H9 (cell line): Measurements from ENCODE around the gene TDRD9. TPM values are rescaled to one million over a fixed set of nuclear protein-coding genes. Genes with fewer than 3 reads are reported as not detected.
A peak's percentile ranks its signal among the peaks of the same experiment; 100 is the strongest.

Source experiments
- DNase-seq: peaks from one replicate; pipeline ENCODE4 v3.0.0-alpha.2; 2017
- H2AFZ ChIP-seq: one replicate; pipeline ENCODE4 v1.6.1; 2013; ENCODE audit warnings: mild to moderate bottlenecking, low read length, control low read depth, moderate library complexity
- H2AK5ac ChIP-seq: 2 replicates; pipeline ENCODE4 v1.6.1; 2013; ENCODE audit warnings: low read length, control low read depth, mixed read lengths; ENCODE audit not compliant: insufficient read length
- H2BK120ac ChIP-seq: one replicate; pipeline ENCODE4 v1.6.1; 2013; ENCODE audit warnings: low read depth, mild to moderate bottlenecking, low read length, control low read depth, inconsistent platforms; ENCODE audit not compliant: poor library complexity, severe bottlenecking
- H2BK12ac ChIP-seq: 2 replicates; pipeline ENCODE4 v1.6.1; 2013; ENCODE audit warnings: low read length, control low read depth, mixed read lengths, low read depth; ENCODE audit not compliant: insufficient read length
- H2BK15ac ChIP-seq: 2 replicates; pipeline ENCODE4 v1.6.1; 2013; ENCODE audit warnings: low read depth, low read length, control low read depth
- H2BK20ac ChIP-seq: one replicate; pipeline ENCODE4 v1.6.1; 2013; ENCODE audit warnings: low read depth, mild to moderate bottlenecking, low read length, control low read depth, inconsistent platforms; ENCODE audit not compliant: poor library complexity, severe bottlenecking
- H2BK5ac ChIP-seq: 2 replicates; pipeline ENCODE4 v1.6.1; 2013; ENCODE audit warnings: low read length, control low read depth, mixed read lengths; ENCODE audit not compliant: insufficient read length
- H3K14ac ChIP-seq: 2 replicates; pipeline ENCODE4 v1.6.1; 2013; ENCODE audit warnings: low read length, control low read depth; ENCODE audit not compliant: insufficient read depth
- H3K18ac ChIP-seq: 2 replicates; pipeline ENCODE4 v1.6.1; 2013; ENCODE audit warnings: low read depth, mild to moderate bottlenecking, mixed read lengths, low read length, control low read depth; ENCODE audit not compliant: insufficient read length
- H3K23ac ChIP-seq: 2 replicates; pipeline ENCODE4 v1.6.1; 2013; ENCODE audit warnings: low read length, control low read depth, mixed read lengths, low read depth; ENCODE audit not compliant: insufficient read length
- H3K23me2 ChIP-seq: 2 replicates; pipeline ENCODE4 v1.6.1; 2013; ENCODE audit warnings: low read depth, mild to moderate bottlenecking, mixed read lengths, low read length, control low read depth; ENCODE audit not compliant: insufficient read length, poor library complexity, severe bottlenecking
- H3K27ac ChIP-seq: 2 replicates; pipeline ENCODE4 v1.5.1; 2013; ENCODE audit warnings: low read length, control low read depth, mixed read lengths, low read depth; ENCODE audit not compliant: insufficient read length
- H3K27me3 ChIP-seq: 2 replicates; pipeline ENCODE4 v1.6.1; 2013; ENCODE audit warnings: low read length, control low read depth, inconsistent platforms; ENCODE audit not compliant: insufficient read depth
- H3K4ac ChIP-seq: 2 replicates; pipeline ENCODE4 v1.6.1; 2013; ENCODE audit warnings: low read depth, mild to moderate bottlenecking, control low read depth, inconsistent platforms, low read length, moderate library complexity
- H3K4me1 ChIP-seq: 2 replicates; pipeline ENCODE4 v1.6.1; 2013; ENCODE audit warnings: low read length, control low read depth, inconsistent platforms; ENCODE audit not compliant: insufficient read depth
- H3K4me2 ChIP-seq: 2 replicates; pipeline ENCODE4 v1.6.1; 2013; ENCODE audit warnings: low read length, control low read depth, mixed read lengths; ENCODE audit not compliant: insufficient read length, insufficient read depth
- H3K56ac ChIP-seq: 2 replicates; pipeline ENCODE4 v1.6.1; 2013; ENCODE audit warnings: low read depth, mild to moderate bottlenecking, mixed read lengths, low read length, control low read depth; ENCODE audit not compliant: insufficient read length
- H3K79me1 ChIP-seq: 2 replicates; pipeline ENCODE4 v1.6.1; 2013; ENCODE audit warnings: low read depth, mild to moderate bottlenecking, moderate library complexity, low read length, control low read depth, inconsistent platforms; ENCODE audit not compliant: insufficient read depth, poor library complexity, severe bottlenecking
- H3K79me2 ChIP-seq: 2 replicates; pipeline ENCODE4 v1.6.1; 2013; ENCODE audit warnings: low read length, control low read depth, inconsistent platforms; ENCODE audit not compliant: insufficient read depth
- H3K9ac ChIP-seq: 2 replicates; pipeline ENCODE4 v1.6.1; 2013; ENCODE audit warnings: low read length, control low read depth, mixed read lengths; ENCODE audit not compliant: insufficient read length; ENCODE audit errors: extremely low read depth
- H3K9me3 ChIP-seq: one replicate; pipeline ENCODE4 v1.6.1; 2013; ENCODE audit warnings: low read depth, low read length, inconsistent platforms; ENCODE audit not compliant: control insufficient read depth
- H3T11ph ChIP-seq: one replicate; pipeline ENCODE4 v1.6.1; 2013; ENCODE audit warnings: mild to moderate bottlenecking, low read length, control low read depth, inconsistent platforms
- H4K20me1 ChIP-seq: one replicate; pipeline ENCODE4 v1.6.1; 2013; ENCODE audit not compliant: control insufficient read depth, insufficient read length, insufficient read depth
- H4K5ac ChIP-seq: 2 replicates; pipeline ENCODE4 v1.6.1; 2013; ENCODE audit warnings: low read depth, mild to moderate bottlenecking, mixed read lengths, low read length, control low read depth; ENCODE audit not compliant: insufficient read length
- H4K8ac ChIP-seq: replicated peaks from 2 replicates; pipeline ENCODE4 v1.6.1; 2013; ENCODE audit warnings: low read length, control low read depth, mixed read lengths, low read depth; ENCODE audit not compliant: insufficient read length
- H4K91ac ChIP-seq: 2 replicates; pipeline ENCODE4 v1.6.1; 2013; ENCODE audit warnings: low read depth, mild to moderate bottlenecking, moderate library complexity, mixed read lengths, low read length, control low read depth; ENCODE audit not compliant: insufficient read length
- H3K27ac Mint-ChIP-seq, 3 experiments: 2 replicates in 2 of 3; 3 replicates in 1 of 3; pipeline ENCODE4 v1.8.0; 2020 to 2021; ENCODE audit warnings: mixed read lengths in 3 of 3, mild to moderate bottlenecking in 1 of 3, moderate library complexity in 1 of 3
- H3K27me3 Mint-ChIP-seq: 2 replicates; pipeline ENCODE4 v1.8.0; 2021; ENCODE audit warnings: low read depth, mild to moderate bottlenecking, moderate library complexity, mixed read lengths
- H3K36me3 Mint-ChIP-seq, 3 experiments: 2 replicates in 2 of 3; 3 replicates in 1 of 3; pipeline ENCODE4 v1.8.0; 2020 to 2021; ENCODE audit warnings: low read depth in 3 of 3, mixed read lengths in 3 of 3; ENCODE audit not compliant: insufficient read depth in 1 of 3
- H3K4me1 Mint-ChIP-seq, 2 experiments: 2 replicates each; pipeline ENCODE4 v1.8.0; 2020; ENCODE audit warnings: mixed read lengths in 2 of 2
- H3K4me3 Mint-ChIP-seq, 2 experiments: 2 replicates in 1 of 2; 3 replicates in 1 of 2; pipeline ENCODE4 v1.8.0; 2020 to 2021; ENCODE audit warnings: mild to moderate bottlenecking in 2 of 2, mixed read lengths in 2 of 2, moderate library complexity in 1 of 2
- H3K9me3 Mint-ChIP-seq, 2 experiments: 2 replicates in 1 of 2; 3 replicates in 1 of 2; pipeline ENCODE4 v1.8.0; 2020; ENCODE audit warnings: mild to moderate bottlenecking in 2 of 2, mixed read lengths in 2 of 2, moderate library complexity in 1 of 2
- WGBS: extraction: QIAGEN DNeasy Blood & Tissue Kit; methylation state at CpG from one replicate; pipeline ENCODE4 v1.1.7; 2013; ENCODE audit warnings: missing lambda C conversion rate, low lambda C conversion rate, mixed read lengths; ENCODE audit not compliant: insufficient read length; ENCODE audit errors: extremely low coverage; 5-methylcytosine and 5-hydroxymethylcytosine counted together
- total RNA-seq: library from RNA; stranded (reverse); gene quantifications from 2 replicates; pipeline ENCODE4 v1.2.1, GENCODE V29; 2021
- TF ChIP-seq, protein P1 (sequence below): fragments of 200-600 bp; sonication (generic); conservative IDR thresholded peaks from 3 replicates; pipeline ENCODE4 v1.8.0; 2021; ENCODE audit warnings: antibody characterized with exemption, mild to moderate bottlenecking

Gene TDRD9
- total RNA-seq, 1 experiment from 2014 or later: not detected

DNA sequence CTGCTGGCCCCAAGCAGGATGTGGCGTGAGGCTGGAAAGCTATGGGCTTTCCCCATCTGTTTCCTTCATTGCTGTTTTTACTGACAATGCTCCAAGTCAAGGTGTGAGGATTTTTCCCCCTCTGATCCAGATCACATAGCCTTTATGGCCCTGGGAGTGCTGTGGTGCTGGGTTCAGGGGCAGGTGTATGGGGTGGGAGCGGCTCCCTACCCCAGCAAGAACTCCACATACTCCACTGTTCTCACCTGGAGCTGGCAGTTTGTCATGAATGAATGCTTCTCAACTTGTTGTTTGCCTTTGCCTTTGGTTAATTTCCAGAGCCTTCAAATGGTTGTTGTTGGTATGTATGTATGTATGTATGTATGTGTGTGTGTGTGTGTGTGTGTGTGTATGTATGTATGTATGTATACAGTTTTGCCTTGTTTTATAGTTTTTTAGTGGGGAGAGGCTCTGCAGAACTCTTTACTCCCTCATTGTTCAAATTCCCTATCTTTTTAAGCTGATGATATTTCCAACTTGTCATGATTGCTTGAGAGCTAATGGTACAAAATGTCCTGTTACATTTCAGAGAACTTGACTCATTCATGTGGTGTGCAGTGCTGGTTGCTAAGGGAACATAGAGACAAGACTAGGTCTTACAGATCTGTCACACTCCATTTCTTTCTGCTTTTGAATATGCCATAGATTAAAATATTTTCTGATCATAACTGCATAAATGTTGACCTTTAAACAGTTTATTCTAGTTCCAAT is 120.7 kb downstream of the TDRD9 start:
- WGBS: no CpG with 5 or more reads among the region's 2 CpGs
- Histone ChIP-seq H2AFZ (no peak overlapping the region), H4K5ac (no peak overlapping the region), H3K23ac (no peak overlapping the region), H2BK12ac (no peak overlapping the region), H3K4me2 (no peak overlapping the region), H3K9ac (no peak overlapping the region), H2BK20ac (no peak overlapping the region), H3K14ac (no peak overlapping the region), H3K4ac (no peak overlapping the region), H4K20me1 (no peaks in the 10 kb centered on the region), H2BK120ac (no peak overlapping the region), H3T11ph (no peak overlapping the region), H3K18ac (no peak overlapping the region), H3K56ac (no peak overlapping the region), H4K91ac (no peak overlapping the region), H2BK5ac (no peak overlapping the region), H3K23me2 (no peaks in the 10 kb centered on the region), H2BK15ac (no peak overlapping the region), H3K27ac (no peak overlapping the region), H4K8ac (no peak overlapping the region), H2AK5ac (no peak overlapping the region), H3K27me3 (peaks cover 3% of the 10 kb centered on the region; the same call in 1 of the 2 replicates), H3K79me1 (no peaks in the 10 kb centered on the region), H3K79me2 (no peaks in the 10 kb centered on the region), H3K4me1 (no peaks in the 10 kb centered on the region), H3K9me3 (no peaks in the 10 kb centered on the region)
- no peak for DNase-seq
- Mint-ChIP-seq H3K27ac (peak overlapping the region in 1 of 3 experiments; percentile 57; a peak in 1 of 7 replicates), H3K4me1 (no peaks in the 10 kb centered on the region), H3K36me3 (no peaks in the 10 kb centered on the region; a peak in 1 of 7 replicates), H3K27me3 (no peaks in the 10 kb centered on the region; the same call in 1 of the 2 replicates), H3K4me3 (no peak overlapping the region), H3K9me3 (no peaks in the 10 kb centered on the region; a peak in 1 of 5 replicates)
- TF ChIP-seq, protein P1, sequence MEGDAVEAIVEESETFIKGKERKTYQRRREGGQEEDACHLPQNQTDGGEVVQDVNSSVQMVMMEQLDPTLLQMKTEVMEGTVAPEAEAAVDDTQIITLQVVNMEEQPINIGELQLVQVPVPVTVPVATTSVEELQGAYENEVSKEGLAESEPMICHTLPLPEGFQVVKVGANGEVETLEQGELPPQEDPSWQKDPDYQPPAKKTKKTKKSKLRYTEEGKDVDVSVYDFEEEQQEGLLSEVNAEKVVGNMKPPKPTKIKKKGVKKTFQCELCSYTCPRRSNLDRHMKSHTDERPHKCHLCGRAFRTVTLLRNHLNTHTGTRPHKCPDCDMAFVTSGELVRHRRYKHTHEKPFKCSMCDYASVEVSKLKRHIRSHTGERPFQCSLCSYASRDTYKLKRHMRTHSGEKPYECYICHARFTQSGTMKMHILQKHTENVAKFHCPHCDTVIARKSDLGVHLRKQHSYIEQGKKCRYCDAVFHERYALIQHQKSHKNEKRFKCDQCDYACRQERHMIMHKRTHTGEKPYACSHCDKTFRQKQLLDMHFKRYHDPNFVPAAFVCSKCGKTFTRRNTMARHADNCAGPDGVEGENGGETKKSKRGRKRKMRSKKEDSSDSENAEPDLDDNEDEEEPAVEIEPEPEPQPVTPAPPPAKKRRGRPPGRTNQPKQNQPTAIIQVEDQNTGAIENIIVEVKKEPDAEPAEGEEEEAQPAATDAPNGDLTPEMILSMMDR: no peak
